Activated B cell treated with CpG ODN at 0.5 μM for 24 hours (primary cell): ENCODE results near the gene IL17A. TPM values are rescaled to one million over a fixed set of nuclear protein-coding genes. Genes with fewer than 3 reads are reported as not detected.

Source experiments
- total RNA-seq: library from RNA; stranded (reverse); gene quantifications from 2 replicates; pipeline ENCODE4 v1.2.3, GENCODE V29; 2022

IL17A gene
- total RNA-seq, 1 donor from 2014 or later, result not detected

Other genes starting within 250 kb of the IL17A start
- gene PKHD1, start 98.8 kb upstream of the IL17A start, total RNA-seq, result not detected in 2 replicates
- not detected in 2 replicates for gene IL17F, start 58.1 kb downstream of the IL17A start, total RNA-seq
- gene MCM3, start 98.4 kb downstream of the IL17A start, total RNA-seq, result 73.2 and 78.9 TPM in 2 replicates
- 6.8 and 8.0 TPM in 2 replicates for gene PAQR8, start 175.8 kb downstream of the IL17A start, total RNA-seq
- 15.8 and 23.2 TPM in 2 replicates for gene EFHC1, start 234.0 kb downstream of the IL17A start, total RNA-seq